Measurements from ENCODE around the gene ERF. TPM values are rescaled to one million over a fixed set of nuclear protein-coding genes. Genes with fewer than 3 reads are reported as not detected.

ERF gene
- total RNA-seq, 2 experiments from 2014 or later: 56.5 to 57.9 TPM

DNA sequence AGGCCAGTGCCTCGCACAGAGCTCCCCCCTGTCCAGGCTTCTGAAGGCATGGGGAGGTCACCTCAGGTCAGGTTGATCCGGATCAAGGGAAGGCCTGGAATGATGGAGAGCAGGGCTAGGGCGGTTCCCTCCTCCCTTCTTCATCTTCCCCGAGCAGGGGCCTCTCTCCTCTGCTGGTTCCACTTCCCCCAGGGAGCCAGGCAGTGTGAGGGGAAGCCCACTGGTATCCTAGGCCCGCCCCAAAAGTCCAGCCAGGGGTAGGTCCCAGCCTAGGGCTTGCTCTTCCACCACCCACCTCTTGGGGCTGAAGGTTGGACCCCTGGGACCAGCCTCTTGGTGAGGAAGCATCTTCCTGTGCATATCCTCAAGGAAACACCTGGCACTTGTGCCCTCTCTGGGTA, 30.6 kb upstream of the ERF start:
- H3K36me3 Mint-ChIP-seq (ENCODE audit: low read depth): peaks cover 10% of the 10 kb centered on the region
- peaks cover 33% of the 10 kb centered on the region for H3K4me1 Mint-ChIP-seq
- no peak for DNase-seq
- H3K9me3 Mint-ChIP-seq: no peaks in the 10 kb centered on the region
- POLR2A ChIA-PET: interaction anchor here (0.6 kb wide), 1 partner anchor 150 kb away, joined by 6 read pairs; no protein-coding TSS in a partner anchor
- CTCF ChIA-PET: no interaction called here
- peak overlapping the region; percentile 86 for H3K4me3 Mint-ChIP-seq
- peak overlapping the region; percentile 89 for H3K27ac Mint-ChIP-seq
- no peaks in the 10 kb centered on the region for H3K27me3 Mint-ChIP-seq

- peak overlapping the region; percentile 89 for H3K27ac Mint-ChIP-seq
Observed at GRCh38 chr19:42284591-42285341, 29.8 kb upstream of the ERF start.

GRCh38 chr19:42284066-42284501, 29.2 kb upstream of the ERF start:
- POLR2A ChIA-PET: interaction anchor here (0.8 kb wide), 1 partner anchor 42 kb away, joined by 4 read pairs; the partner anchor contains the start of gene GSK3A

More at GRCh38 chr19:42284591-42285341, 29.8 kb upstream of the ERF start:
- H3K4me1 Mint-ChIP-seq: peaks cover 33% of the 10 kb centered on the region
- ChIA-PET CTCF (no interaction called here), POLR2A (interaction anchor here (0.6 to 0.8 kb wide), 2 partner anchors 42 to 150 kb away, joined by 4 to 6 read pairs; partner anchors contain the start of gene GSK3A)
- H3K9me3 Mint-ChIP-seq: no peaks in the 10 kb centered on the region
- H3K27me3 Mint-ChIP-seq: no peaks in the 10 kb centered on the region
- peak; percentile 27 for DNase-seq
- peaks cover 10% of the 10 kb centered on the region for H3K36me3 Mint-ChIP-seq (ENCODE audit: low read depth)
- H3K4me3 Mint-ChIP-seq: peak overlapping the region; percentile 86

DNA sequence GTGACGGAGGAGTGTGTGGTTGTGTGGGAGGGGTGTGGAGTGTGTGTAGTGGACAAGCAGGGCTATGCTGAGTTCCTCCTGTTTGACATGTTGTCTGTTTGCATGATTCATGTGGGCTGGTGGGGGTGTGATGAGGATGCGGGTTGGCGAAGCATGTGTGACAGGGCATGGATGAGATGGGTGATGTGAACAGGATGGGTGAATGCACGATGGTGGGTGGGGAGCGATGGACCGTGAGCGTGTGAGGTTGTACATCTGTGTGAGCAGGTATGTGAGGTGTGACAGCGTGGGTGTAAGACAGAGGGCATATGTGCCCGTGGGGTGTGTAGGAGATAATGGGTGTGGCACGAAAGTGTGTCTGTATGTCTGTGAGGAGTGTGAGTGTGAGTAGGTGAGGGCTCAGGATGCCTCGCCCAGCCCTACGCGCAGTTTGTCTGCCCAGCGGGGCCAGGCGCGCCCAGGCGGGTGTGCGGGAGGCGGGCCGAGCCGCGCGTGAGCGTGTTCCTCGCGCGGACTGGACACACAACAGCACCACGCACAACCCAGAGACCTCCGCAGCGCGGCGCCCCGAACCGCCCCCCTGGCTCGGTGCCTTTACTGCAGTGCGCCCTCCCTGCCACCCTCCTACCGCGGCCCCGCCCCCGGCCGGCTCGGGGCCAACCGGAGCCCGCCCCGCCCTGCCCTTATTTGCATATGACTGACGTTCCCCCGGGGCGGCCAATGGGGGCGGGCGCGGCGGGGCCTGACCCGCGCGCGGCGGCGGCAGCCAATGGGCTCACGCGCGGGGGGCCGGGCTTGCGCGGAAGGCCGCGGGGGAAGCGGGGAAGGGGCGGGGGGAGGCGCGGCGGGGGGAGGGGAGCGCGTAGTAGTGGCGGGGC, 28.5 kb upstream of the ERF start:
- H3K4me3 Mint-ChIP-seq: no peak overlapping the region
- H3K9me3 Mint-ChIP-seq: no peaks in the 10 kb centered on the region
- H3K4me1 Mint-ChIP-seq: peaks cover 46% of the 10 kb centered on the region
- CTCF ChIA-PET: interaction anchor here (1.7 kb wide), 1 partner anchor 13 kb away, joined by 6 read pairs; no protein-coding TSS in a partner anchor
- H3K36me3 Mint-ChIP-seq (ENCODE audit: low read depth): peaks cover 12% of the 10 kb centered on the region
- no peak overlapping the region for H3K27ac Mint-ChIP-seq
- H3K27me3 Mint-ChIP-seq: no peaks in the 10 kb centered on the region
- POLR2A ChIA-PET: interaction anchor here (0.9 kb wide), 1 partner anchor 371 kb away, joined by 5 read pairs; no protein-coding TSS in a partner anchor
- peak; percentile 97 for DNase-seq

More at GRCh38 chr19:42284066-42284501, 29.2 kb upstream of the ERF start:
- H3K36me3 Mint-ChIP-seq (ENCODE audit: low read depth): peaks cover 12% of the 10 kb centered on the region
- H3K4me3 Mint-ChIP-seq: no peak overlapping the region
- peak; percentile 83 for DNase-seq
- no peaks in the 10 kb centered on the region for H3K9me3 Mint-ChIP-seq
- H3K27ac Mint-ChIP-seq: no peak overlapping the region
- H3K27me3 Mint-ChIP-seq: no peaks in the 10 kb centered on the region
- peaks cover 39% of the 10 kb centered on the region for H3K4me1 Mint-ChIP-seq
- CTCF ChIA-PET: no interaction called here

GRCh38 chr19:42282819-42283187, 27.9 kb upstream of the ERF start:
- DNase-seq: no peak
- no peaks in the 10 kb centered on the region for H3K27me3 Mint-ChIP-seq
- H3K4me3 Mint-ChIP-seq: peak overlapping the region; percentile 76

DNA sequence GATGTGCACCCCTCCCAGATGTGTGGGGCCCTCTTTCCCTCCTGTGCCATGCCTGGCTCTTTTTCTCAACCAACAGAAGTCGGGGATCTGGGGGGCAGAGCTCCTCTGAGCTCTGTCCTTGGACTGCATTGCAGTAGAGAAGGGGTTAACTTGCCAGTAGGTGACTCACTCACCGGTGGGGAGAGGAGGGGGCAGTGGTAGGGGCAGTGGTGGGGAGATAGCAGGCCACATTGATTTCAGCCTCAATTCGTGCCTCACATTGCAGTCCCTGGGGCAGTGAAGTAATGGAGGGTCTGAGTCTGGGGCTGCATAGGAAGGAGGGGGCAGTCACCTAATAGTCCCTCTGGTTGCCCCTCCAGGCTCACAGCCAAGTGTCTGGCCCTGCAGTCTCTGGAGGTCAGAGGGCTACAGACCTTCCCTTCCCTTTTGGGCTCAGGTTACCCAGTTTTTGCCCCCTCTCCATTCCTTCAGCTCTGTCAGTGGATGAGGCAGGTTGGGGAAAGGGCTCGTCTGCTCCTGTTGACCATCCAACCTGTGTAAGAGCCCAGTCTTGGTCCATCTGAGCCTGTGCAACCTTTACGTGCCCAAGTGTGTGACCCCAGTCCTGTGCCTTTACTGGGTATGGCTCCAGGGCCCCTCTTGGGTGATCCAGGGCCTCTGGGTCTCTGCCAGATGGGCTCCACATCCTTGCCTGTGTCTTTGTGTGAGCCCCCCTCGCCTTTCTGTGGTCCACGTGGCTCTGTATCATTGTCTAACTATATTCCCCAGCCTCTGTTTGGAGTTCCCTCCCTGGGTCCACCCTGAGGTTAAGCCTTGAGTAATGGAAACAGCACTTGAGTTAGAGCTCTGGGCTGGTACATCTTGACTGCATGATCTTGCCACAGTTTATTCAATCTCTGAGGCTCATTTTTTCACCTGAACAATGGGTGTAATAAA, 27.2 kb upstream of the ERF start:
- peak overlapping the region; percentile 76 for H3K4me3 Mint-ChIP-seq
- peaks cover 13% of the 10 kb centered on the region for H3K36me3 Mint-ChIP-seq (ENCODE audit: low read depth)
- H3K27me3 Mint-ChIP-seq: no peaks in the 10 kb centered on the region
- no peak for DNase-seq
- ChIA-PET POLR2A (interaction anchor here (0.6 to 0.9 kb wide), 2 partner anchors 67 to 370 kb away, joined by 3 to 5 read pairs; no protein-coding TSS in a partner anchor), CTCF (interaction anchor here (0.8 to 1.7 kb wide), 2 partner anchors 12 to 39 kb away, joined by 3 to 6 read pairs; partner anchors contain the start of gene GSK3A)
- H3K9me3 Mint-ChIP-seq: no peaks in the 10 kb centered on the region
- H3K4me1 Mint-ChIP-seq: peaks cover 55% of the 10 kb centered on the region
- no peak overlapping the region for H3K27ac Mint-ChIP-seq

More at GRCh38 chr19:42282819-42283187, 27.9 kb upstream of the ERF start:
- H3K9me3 Mint-ChIP-seq: no peaks in the 10 kb centered on the region
- ChIA-PET CTCF (interaction anchor here (1.7 kb wide), 1 partner anchor 13 kb away, joined by 6 read pairs; no protein-coding TSS in a partner anchor), POLR2A (interaction anchor here (0.9 kb wide), 1 partner anchor 371 kb away, joined by 5 read pairs; no protein-coding TSS in a partner anchor)
- peaks cover 15% of the 10 kb centered on the region for H3K36me3 Mint-ChIP-seq (ENCODE audit: low read depth)
- H3K27ac Mint-ChIP-seq: no peak overlapping the region
- peaks cover 50% of the 10 kb centered on the region for H3K4me1 Mint-ChIP-seq

DNA sequence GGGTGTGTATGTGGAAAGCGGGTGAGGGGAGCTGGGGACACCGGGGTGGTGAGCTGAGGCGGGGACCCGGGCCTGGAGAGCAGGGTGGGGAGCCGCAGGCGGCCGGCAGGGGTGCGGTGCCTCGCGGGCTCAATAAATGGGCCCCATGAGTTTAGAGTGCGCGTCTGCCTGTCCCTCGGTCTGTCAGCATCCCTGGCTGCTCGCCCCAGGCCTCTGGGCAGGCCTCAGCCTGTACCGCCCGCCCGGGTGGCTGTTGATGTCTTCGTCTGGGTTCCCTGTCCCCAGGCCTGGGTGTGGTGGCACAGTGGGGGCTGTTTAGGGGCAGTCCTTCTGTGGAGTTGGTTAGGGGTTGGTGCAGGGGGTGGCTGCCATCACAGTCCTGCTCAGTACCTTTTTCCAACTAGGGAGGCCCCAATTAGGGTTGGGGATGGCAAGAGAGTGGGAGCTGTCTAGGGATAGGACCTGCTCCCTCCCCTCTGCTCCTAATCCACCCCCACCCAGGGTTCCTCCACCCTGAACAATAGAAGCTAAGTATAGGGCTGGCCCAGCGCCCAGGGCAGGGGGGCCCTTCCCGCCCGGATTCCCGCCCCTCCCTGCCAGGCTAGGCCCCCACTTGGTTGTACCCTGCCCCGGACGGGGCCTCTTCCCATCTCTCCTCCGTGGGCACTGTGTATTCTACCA, 26.4 kb upstream of the ERF start:
- peak; percentile 29 for DNase-seq
- POLR2A ChIA-PET: interaction anchor here (0.6 kb wide), 1 partner anchor 66 kb away, joined by 3 read pairs; no protein-coding TSS in a partner anchor
- H3K27me3 Mint-ChIP-seq: no peaks in the 10 kb centered on the region

GRCh38 chr19:42280815-42281145, 25.9 kb upstream of the ERF start:
- Mint-ChIP-seq H3K36me3 (ENCODE audit: low read depth) (peaks cover 10% of the 10 kb centered on the region), H3K27ac (no peak overlapping the region), H3K4me3 (peak overlapping the region; percentile 76), H3K27me3 (no peaks in the 10 kb centered on the region), H3K4me1 (peaks cover 60% of the 10 kb centered on the region), H3K9me3 (no peaks in the 10 kb centered on the region)
- POLR2A ChIA-PET: no interaction called here
- no peak for DNase-seq
- CTCF ChIA-PET: interaction anchor here (0.6 to 5.0 kb wide), 5 partner anchors 10 to 41 kb away, joined by 3 to 36 read pairs (median 10); partner anchors contain the start of genes CIC and GSK3A

More for the DNA sequence above, 26.4 kb upstream of the ERF start:
- Mint-ChIP-seq H3K4me3 (peak overlapping the region; percentile 76), H3K4me1 (peaks cover 60% of the 10 kb centered on the region), H3K9me3 (no peaks in the 10 kb centered on the region), H3K36me3 (ENCODE audit: low read depth) (peaks cover 12% of the 10 kb centered on the region), H3K27ac (no peak overlapping the region)
- CTCF ChIA-PET: interaction anchor here (0.8 to 2.9 kb wide), 3 partner anchors 11 to 38 kb away, joined by 3 to 31 read pairs (median 10); partner anchors contain the start of genes CIC and GSK3A

GRCh38 chr19:42279902-42280814, 25.2 kb upstream of the ERF start:
- DNase-seq: peak; percentile 92
- Mint-ChIP-seq H3K27me3 (no peaks in the 10 kb centered on the region), H3K9me3 (no peaks in the 10 kb centered on the region), H3K36me3 (ENCODE audit: low read depth) (peaks cover 12% of the 10 kb centered on the region), H3K27ac (peak overlapping the region; percentile 94), H3K4me3 (peak overlapping the region; percentile 86), H3K4me1 (peaks cover 58% of the 10 kb centered on the region)
- CTCF ChIA-PET: interaction anchor here (0.6 to 5.0 kb wide), 21 partner anchors 9 to 156 kb away, joined by 3 to 36 read pairs (median 5); partner anchors contain the start of genes CIC, ERF, GSK3A and POU2F2
- POLR2A ChIA-PET: interaction anchor here (0.9 kb wide), 1 partner anchor 10 kb away, joined by 3 read pairs; no protein-coding TSS in a partner anchor

DNA sequence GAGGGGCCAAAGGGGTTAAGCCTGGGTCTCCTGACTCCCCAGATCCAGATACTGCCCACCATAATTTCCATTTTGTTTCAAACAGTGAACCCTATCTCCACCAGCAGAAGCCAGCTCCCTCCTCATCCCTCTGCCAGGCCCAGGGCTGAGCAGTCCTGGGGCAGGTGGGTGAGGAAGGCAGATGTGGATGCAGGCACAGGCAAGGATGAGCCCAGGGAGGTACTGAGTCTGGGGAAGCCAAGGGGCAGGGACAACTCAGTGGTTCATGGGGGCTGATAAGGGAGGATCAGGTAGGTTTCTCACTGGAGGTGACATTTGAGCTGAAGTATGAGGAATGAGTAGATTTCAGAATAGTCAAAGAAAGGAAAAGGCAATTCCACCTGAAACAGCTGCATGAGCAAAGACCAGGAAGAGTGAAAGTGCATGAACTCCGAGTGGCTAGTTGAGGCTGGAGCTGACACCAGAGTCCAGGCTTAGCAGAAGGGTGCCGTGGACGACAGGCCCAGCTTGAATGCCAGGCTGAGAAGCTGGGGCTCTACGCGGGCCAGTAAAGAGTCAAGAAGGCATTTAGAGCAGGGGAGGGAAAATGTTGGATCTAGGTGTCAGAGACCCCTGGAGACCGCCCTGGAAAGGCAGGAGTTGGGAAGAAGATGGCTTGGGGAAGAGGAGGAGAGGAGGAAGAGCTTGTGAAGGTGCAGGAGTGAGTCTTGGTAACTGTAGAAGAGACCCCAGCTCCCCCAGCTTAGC, 24.4 kb upstream of the ERF start:
- ChIA-PET CTCF (interaction anchor here (0.9 to 5.0 kb wide), 19 partner anchors 9 to 155 kb away, joined by 3 to 36 read pairs (median 6); partner anchors contain the start of genes CIC, ERF, GSK3A and POU2F2), POLR2A (interaction anchor here (0.9 kb wide), 1 partner anchor 9 kb away, joined by 3 read pairs; no protein-coding TSS in a partner anchor)
- Mint-ChIP-seq H3K27ac (peak overlapping the region; percentile 94), H3K36me3 (ENCODE audit: low read depth) (peaks cover 20% of the 10 kb centered on the region), H3K27me3 (no peaks in the 10 kb centered on the region), H3K4me1 (peaks cover 60% of the 10 kb centered on the region), H3K9me3 (no peaks in the 10 kb centered on the region), H3K4me3 (peak overlapping the region; percentile 86)
- no peak for DNase-seq
